ENCODE results near the gene SSC5D.

SSC5D gene

GRCh38 chr19:55486043-55486970, 1.9 kb upstream of the SSC5D start:
- H3K9me3 ChIP-seq (ENCODE audit: control insufficient read depth, insufficient read depth, low read depth, low read length) = no peaks in the 10 kb centered on the region
- CTCF ChIA-PET = interaction anchor here (0.6 to 4.3 kb wide), 8 partner anchors 10 to 607 kb away, joined by 3 to 42 read pairs (median 3); partner anchors contain the start of gene ZNF628
- H3K4me1 ChIP-seq (ENCODE audit: control insufficient read depth, insufficient read depth, low read length) = peaks cover 23% of the 10 kb centered on the region
- TF ChIP-seq ZNF600 (tag by site-specific recombination; IDR thresholded peaks at IDR 0.05) = peak; percentile 69
- TF ChIP-seq, protein P1, sequence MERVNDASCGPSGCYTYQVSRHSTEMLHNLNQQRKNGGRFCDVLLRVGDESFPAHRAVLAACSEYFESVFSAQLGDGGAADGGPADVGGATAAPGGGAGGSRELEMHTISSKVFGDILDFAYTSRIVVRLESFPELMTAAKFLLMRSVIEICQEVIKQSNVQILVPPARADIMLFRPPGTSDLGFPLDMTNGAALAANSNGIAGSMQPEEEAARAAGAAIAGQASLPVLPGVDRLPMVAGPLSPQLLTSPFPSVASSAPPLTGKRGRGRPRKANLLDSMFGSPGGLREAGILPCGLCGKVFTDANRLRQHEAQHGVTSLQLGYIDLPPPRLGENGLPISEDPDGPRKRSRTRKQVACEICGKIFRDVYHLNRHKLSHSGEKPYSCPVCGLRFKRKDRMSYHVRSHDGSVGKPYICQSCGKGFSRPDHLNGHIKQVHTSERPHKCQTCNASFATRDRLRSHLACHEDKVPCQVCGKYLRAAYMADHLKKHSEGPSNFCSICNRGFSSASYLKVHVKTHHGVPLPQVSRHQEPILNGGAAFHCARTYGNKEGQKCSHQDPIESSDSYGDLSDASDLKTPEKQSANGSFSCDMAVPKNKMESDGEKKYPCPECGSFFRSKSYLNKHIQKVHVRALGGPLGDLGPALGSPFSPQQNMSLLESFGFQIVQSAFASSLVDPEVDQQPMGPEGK (tag by site-specific recombination; IDR thresholded peaks at IDR 0.05) = peak; percentile 38
- peak; percentile 25; the same call in 1 of the 2 replicates for TF ChIP-seq HIC1 (tag by site-specific recombination; IDR thresholded peaks at IDR 0.05)
- peak; percentile 76 for TF ChIP-seq ZNF366 (tag by site-specific recombination; conservative IDR thresholded peaks at IDR 0.05)
- TF ChIP-seq ZFHX2 (tag by site-specific recombination; conservative IDR thresholded peaks at IDR 0.05) = no peak
- TF ChIP-seq ZNF777 (tag by site-specific recombination; IDR thresholded peaks at IDR 0.05; ENCODE audit: borderline replicate concordance) = no peak
- TF ChIP-seq ZNF274 (IDR thresholded peaks at IDR 0.05; ENCODE audit: low read length) = no peak
- TF ChIP-seq ZNF274 (tag by site-specific recombination; IDR thresholded peaks at IDR 0.05; ENCODE audit: borderline replicate concordance) = no peak
- POLR2A ChIA-PET = interaction anchor here (0.8 to 3.5 kb wide), 14 partner anchors 10 to 206 kb away, joined by 3 to 44 read pairs (median 6); partner anchors contain the start of genes FIZ1, HSPBP1, ISOC2 and KMT5C
- H3K36me3 ChIP-seq (ENCODE audit: control insufficient read depth in 2 of 2, insufficient read depth in 1 of 2, low read length in 2 of 2) = peaks cover 0 to 7% of the 10 kb centered on the region in 2 experiments; a peak in 1 of 3 replicates
- H3K27ac ChIP-seq (ENCODE audit: extremely low read depth, low read depth, low read length) = peak overlapping the region; percentile 45
- H3K4me3 ChIP-seq (ENCODE audit: low read depth, low read length) = peak overlapping the region; percentile 91

DNA sequence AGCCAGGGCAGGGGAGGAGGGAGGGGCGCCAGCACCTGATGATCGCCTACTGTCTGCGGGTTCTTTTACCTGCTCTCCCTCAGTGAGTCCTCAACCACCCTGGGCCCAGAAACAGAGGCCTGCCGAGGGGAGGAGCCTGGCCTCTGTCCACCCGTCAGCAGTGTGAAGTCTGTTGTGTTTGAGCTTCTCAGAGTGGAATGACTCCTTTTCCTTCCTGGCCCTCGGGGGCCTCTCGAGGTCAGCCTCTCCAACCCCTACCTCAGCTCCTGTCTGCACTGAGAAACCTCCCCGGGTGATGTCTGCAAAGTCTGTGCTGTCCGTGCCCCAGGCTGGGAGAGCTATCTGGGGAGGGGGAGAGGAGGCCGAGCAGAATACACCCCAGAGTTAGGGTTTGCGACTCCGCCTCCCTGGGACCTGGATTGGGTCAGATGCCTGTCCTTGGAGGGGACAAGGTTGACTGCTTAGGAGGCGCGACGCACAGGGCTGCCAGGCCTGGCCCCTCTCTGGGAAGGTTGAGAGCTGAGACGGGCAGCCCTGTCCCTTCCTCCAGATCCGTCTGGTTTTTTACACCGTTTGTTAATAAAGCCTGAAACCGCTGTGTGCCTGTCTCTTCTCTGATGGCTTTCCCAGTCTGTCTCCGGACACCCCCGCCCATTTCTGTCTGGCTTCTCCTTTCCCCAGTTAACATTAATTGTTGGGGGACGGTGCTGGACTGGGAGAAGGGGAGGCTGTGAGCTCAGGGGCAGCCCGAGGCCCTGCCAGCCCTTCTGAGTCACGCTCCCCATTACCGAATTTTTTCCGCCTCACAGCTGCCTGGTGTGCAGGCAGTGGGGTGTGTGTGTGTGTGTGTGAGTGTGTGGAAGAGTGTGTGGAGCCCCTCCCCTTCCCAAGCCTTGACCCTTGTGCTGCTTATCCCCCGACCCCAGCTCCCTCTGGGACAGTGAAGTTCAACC, 989 bp upstream of the SSC5D start:
- ChIA-PET POLR2A (interaction anchor here (0.6 to 3.5 kb wide), 14 partner anchors 11 to 284 kb away, joined by 3 to 24 read pairs (median 4); partner anchors contain the start of genes FIZ1, HSPBP1, ISOC2 and KMT5C), CTCF (interaction anchor here (0.6 to 4.3 kb wide), 12 partner anchors 11 to 608 kb away, joined by 3 to 42 read pairs (median 3); partner anchors contain the start of genes ISOC2, ZNF628 and ZNF865)
- Histone ChIP-seq H3K9me3 (ENCODE audit: control insufficient read depth, insufficient read depth, low read depth, low read length) (no peaks in the 10 kb centered on the region), H3K36me3 (ENCODE audit: control insufficient read depth in 2 of 2, insufficient read depth in 1 of 2, low read length in 2 of 2) (peaks cover 0 to 5% of the 10 kb centered on the region in 2 experiments; a peak in 1 of 3 replicates), H3K4me3 (ENCODE audit: low read depth, low read length) (no peak overlapping the region), H3K27ac (ENCODE audit: extremely low read depth, low read depth, low read length) (peak overlapping the region; percentile 45), H3K4me1 (ENCODE audit: control insufficient read depth, insufficient read depth, low read length) (peaks cover 23% of the 10 kb centered on the region)
- peak; percentile 56 for TF ChIP-seq ZBTB17 (tag by site-specific recombination; IDR thresholded peaks at IDR 0.05)
- TF ChIP-seq ZNF391 (tag by site-specific recombination; IDR thresholded peaks at IDR 0.05; ENCODE audit: borderline replicate concordance, low read depth) = 0 out of 2 replicates have a peak, but pooled peaks have one; percentile 31
- 0 out of 2 replicates have a peak, but pooled peaks have one; percentile 30 for TF ChIP-seq ZNF548 (tag by site-specific recombination; IDR thresholded peaks at IDR 0.05)
- peak; percentile 69 for TF ChIP-seq ZNF335 (tag by site-specific recombination; conservative IDR thresholded peaks at IDR 0.05)
- TF ChIP-seq TCF7L2 (IDR thresholded peaks at IDR 0.05; ENCODE audit: borderline replicate concordance, low read depth, low read length) = no peak
- TF ChIP-seq ZNF157 (tag by site-specific recombination; IDR thresholded peaks at IDR 0.05) = no peak
- peak; percentile 15; the same call in 1 of the 2 replicates for TF ChIP-seq PRDM1 (tag by site-specific recombination; IDR thresholded peaks at IDR 0.05)
- peak; percentile 75 for TF ChIP-seq ZEB2 (tag by site-specific recombination; IDR thresholded peaks at IDR 0.05)
- peak; percentile 31; the same call in 1 of the 2 replicates for TF ChIP-seq ZNF324 (tag by site-specific recombination; IDR thresholded peaks at IDR 0.05)
- TF ChIP-seq ZNF600 (tag by site-specific recombination; IDR thresholded peaks at IDR 0.05) = peak; percentile 43; the same call in 1 of the 2 replicates
- peak; percentile 84; the same call in 1 of the 2 replicates for TF ChIP-seq KLF17 (tag by site-specific recombination; IDR thresholded peaks at IDR 0.05)
- peak; percentile 45; the same call in 1 of the 2 replicates for TF ChIP-seq ZNF501 (tag by site-specific recombination; IDR thresholded peaks at IDR 0.05)
- no peak for TF ChIP-seq ZBTB8A (tag by site-specific recombination; IDR thresholded peaks at IDR 0.05)
- TF ChIP-seq GFI1B (tag by site-specific recombination; IDR thresholded peaks at IDR 0.05) = no peak
- peak; percentile 81 for TF ChIP-seq ZSCAN4 (tag by site-specific recombination; IDR thresholded peaks at IDR 0.05)
